HFF-Myc (cell line): ENCODE results near the gene ITGA6.

Experiments
- DNase-seq: peaks from one replicate; pipeline ENCODE4 v3.0.0-alpha.2; 2011; ENCODE audit warnings: low read depth; ENCODE audit errors: extremely low read depth
- H3K4me3 ChIP-seq: replicated peaks from 2 replicates; pipeline ENCODE4 v1.5.1; 2011; ENCODE audit warnings: low read depth, mild to moderate bottlenecking, control low read depth, low read length
- CTCF ChIP-seq: IDR thresholded peaks from 2 replicates; pipeline ENCODE4 v1.5.1; 2012; ENCODE audit warnings: mild to moderate bottlenecking, low read depth, low read length, control low read depth; ENCODE audit errors: missing control alignments

Gene ITGA6

GRCh38 chr2:172472446-172473033 lies 45.2 kb downstream of the ITGA6 start:
- DNase-seq = no peak
- TF ChIP-seq CTCF = no peak
- H3K4me3 ChIP-seq = no peak overlapping the region

GRCh38 chr2:172473167-172473566 lies 45.8 kb downstream of the ITGA6 start:
- no peak overlapping the region for H3K4me3 ChIP-seq
- no peak for DNase-seq
- no peak for TF ChIP-seq CTCF

- TF ChIP-seq CTCF = no peak
- H3K4me3 ChIP-seq = no peak overlapping the region
- no peak for DNase-seq
Observed at GRCh38 chr2:172478353-172478752, 51.0 kb downstream of the ITGA6 start.

GRCh38 chr2:172480301-172481218 lies 53.2 kb downstream of the ITGA6 start:
- TF ChIP-seq CTCF = no peak
- no peak overlapping the region for H3K4me3 ChIP-seq
- DNase-seq = no peak

GRCh38 chr2:172481507-172482262 lies 54.3 kb downstream of the ITGA6 start:
- TF ChIP-seq CTCF = no peak
- H3K4me3 ChIP-seq = no peak overlapping the region
- no peak for DNase-seq

- no peak for DNase-seq
- TF ChIP-seq CTCF = peak; percentile 28
- H3K4me3 ChIP-seq = no peak overlapping the region
Observed at GRCh38 chr2:172484253-172484652, 56.9 kb downstream of the ITGA6 start.
